Adrenal gland (tissue), 5 donors: ENCODE measurements around the gene TRRAP.

Experiments used
- POLR2A ChIP-seq, 2 donors: fragments of 450-650 bp; IDR thresholded peaks; one replicate each; pipeline ENCODE4 v1.6.1; 2017; ENCODE audit warnings: antibody characterized with exemption in 2 of 2, mild to moderate bottlenecking in 2 of 2, moderate library complexity in 1 of 2
- TF ChIP-seq, protein P1 (sequence below), 6 experiments: fragments of 450-650 bp in 4 of 6; fragments of 200-600 bp in 2 of 6; sonication (generic) in 1 of 6; IDR thresholded peaks; 1 replicate in 5 of 6; 2 replicates in 1 of 6; pipeline versions ENCODE4 v1.5.1 to v1.8.0; 2016 to 2021; ENCODE audit warnings: antibody characterized with exemption in 6 of 6, mild to moderate bottlenecking in 2 of 6, moderate library complexity in 1 of 6
- donor health status: DM: no; HTN: no; CAD: no.

DNA sequence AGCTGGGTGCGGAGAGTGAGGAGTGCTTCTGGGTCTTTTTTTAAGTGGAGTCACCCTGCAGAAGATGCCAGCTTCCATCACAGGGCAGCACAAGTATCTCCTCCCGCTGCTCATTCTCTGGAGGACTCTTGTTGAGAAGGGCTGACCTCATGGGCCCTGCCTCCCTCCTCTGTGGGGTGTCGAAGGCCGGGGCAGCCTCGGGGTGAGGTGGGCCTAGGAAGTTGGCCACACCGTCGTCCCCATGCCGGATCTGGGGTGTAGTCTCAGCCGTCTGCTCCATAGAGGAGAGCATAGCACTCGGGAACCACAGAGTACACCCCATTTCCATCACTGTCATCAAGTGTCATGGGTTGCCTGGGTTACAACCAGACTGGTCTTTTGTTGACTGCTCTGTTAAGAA, 85.0 kb downstream of the TRRAP start:
- TF ChIP-seq, protein P1, sequence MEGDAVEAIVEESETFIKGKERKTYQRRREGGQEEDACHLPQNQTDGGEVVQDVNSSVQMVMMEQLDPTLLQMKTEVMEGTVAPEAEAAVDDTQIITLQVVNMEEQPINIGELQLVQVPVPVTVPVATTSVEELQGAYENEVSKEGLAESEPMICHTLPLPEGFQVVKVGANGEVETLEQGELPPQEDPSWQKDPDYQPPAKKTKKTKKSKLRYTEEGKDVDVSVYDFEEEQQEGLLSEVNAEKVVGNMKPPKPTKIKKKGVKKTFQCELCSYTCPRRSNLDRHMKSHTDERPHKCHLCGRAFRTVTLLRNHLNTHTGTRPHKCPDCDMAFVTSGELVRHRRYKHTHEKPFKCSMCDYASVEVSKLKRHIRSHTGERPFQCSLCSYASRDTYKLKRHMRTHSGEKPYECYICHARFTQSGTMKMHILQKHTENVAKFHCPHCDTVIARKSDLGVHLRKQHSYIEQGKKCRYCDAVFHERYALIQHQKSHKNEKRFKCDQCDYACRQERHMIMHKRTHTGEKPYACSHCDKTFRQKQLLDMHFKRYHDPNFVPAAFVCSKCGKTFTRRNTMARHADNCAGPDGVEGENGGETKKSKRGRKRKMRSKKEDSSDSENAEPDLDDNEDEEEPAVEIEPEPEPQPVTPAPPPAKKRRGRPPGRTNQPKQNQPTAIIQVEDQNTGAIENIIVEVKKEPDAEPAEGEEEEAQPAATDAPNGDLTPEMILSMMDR (IDR thresholded peaks at IDR 0.05): no peak
- no peak for TF ChIP-seq POLR2A (IDR thresholded peaks at IDR 0.05)
